ENCODE data around the gene ACAD11. TPM values are rescaled to one million over a fixed set of nuclear protein-coding genes. Genes with fewer than 3 reads are reported as not detected.

Gene ACAD11
- total and polyA plus RNA-seq, 9 of the 15 experiments (the other 6 are each of a cell fraction or from before 2014, with no cell fraction given) = 1.3 to 8.4 (median 4.0) TPM

DNA sequence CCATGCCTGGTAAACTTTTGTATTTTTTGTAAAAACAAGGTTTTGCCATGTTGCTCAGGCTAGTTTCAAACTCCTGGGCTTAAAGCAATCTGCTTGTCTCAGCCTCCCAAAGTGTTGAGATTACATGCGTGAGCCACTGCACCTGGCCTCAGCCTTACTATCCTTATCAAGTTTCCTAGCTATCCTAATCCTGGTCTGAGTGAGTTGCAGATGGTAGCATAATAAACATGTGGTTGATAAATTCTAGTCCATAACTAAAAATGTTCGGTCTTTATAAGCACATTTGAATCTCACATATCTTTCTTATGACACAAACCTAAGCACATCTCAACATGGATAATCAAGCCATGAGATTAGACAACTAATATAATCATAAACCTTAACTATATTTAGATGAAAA lies 44.1 kb upstream of the ACAD11 start:
- DNase-seq (ENCODE audit: extremely low read depth in 1 of 4, low spot score in 3 of 4) (no peak), FAIRE-seq (no peak), ATAC-seq (no peak)
- Histone ChIP-seq H3K4me2 (ENCODE audit: insufficient read depth, low read length) (no peak overlapping the region), H3K4me1 (replicated peaks in 1 of 2; ENCODE audit: control insufficient read depth in 2 of 2, insufficient read depth in 2 of 2, low read length in 2 of 2) (no peaks in the 10 kb centered on the region), H3K4me3 (no peak overlapping the region), H4K20me1 (replicated peaks; ENCODE audit: control insufficient read depth, insufficient read depth, low read length) (no peaks in the 10 kb centered on the region), H2AFZ (ENCODE audit: low read depth, low read length) (no peak overlapping the region), H3K36me3 (ENCODE audit: control insufficient read depth, insufficient read depth, low read length) (peaks cover 17% of the 10 kb centered on the region; the same call in 1 of the 3 replicates), H3K9me3 (replicated peaks; ENCODE audit: control insufficient read depth, insufficient read depth, low read depth, low read length) (no peaks in the 10 kb centered on the region), H3K27me3 (ENCODE audit: control insufficient read depth in 2 of 2, insufficient read depth in 2 of 2, low read length in 2 of 2) (no peaks in the 10 kb centered on the region), H3K9me1 (ENCODE audit: control insufficient read depth, insufficient read depth, low read length) (no peaks in the 10 kb centered on the region), H3K79me2 (ENCODE audit: control insufficient read depth, insufficient read depth, low read length) (no peaks in the 10 kb centered on the region), H3K27ac (ENCODE audit: extremely low read depth, low read depth, low read length) (no peak overlapping the region), H3K9ac (ENCODE audit: insufficient read depth in 1 of 2, low read depth in 2 of 2, low read length in 2 of 2) (no peak overlapping the region)
- ChIA-PET CTCF (ENCODE audit: low intra/inter-chr PET ratio) (no interaction called here), POLR2A (no interaction called here)
- in situ Hi-C loops (cut with MboI) = no loop called here
- 89% methylated on average over 2 of the region's 2 CpGs for WGBS (ENCODE audit: insufficient coverage, low coverage, missing lambda C conversion rate)
- no TSS peak for BruUV-seq (replicated peaks)
- intact Hi-C loops (cut with micrococcal nuclease) = no loop called here
- TF ChIP-seq BACH1 (tag; IDR thresholded peaks at IDR 0.05) (no peak), PCBP1 (IDR thresholded peaks at IDR 0.05; ENCODE audit: low read depth, low read length, poor library complexity, severe bottlenecking) (no peak), NRF1 (conservative IDR thresholded peaks at IDR 0.05 in 1 of 2, IDR thresholded peaks at IDR 0.05 in 1 of 2) (no peak), ZNF561 (CRISPR knock-in tag; conservative IDR thresholded peaks at IDR 0.05) (no peak), CHD1 (IDR thresholded peaks at IDR 0.05; ENCODE audit: low read length) (no peak), STAT5A (IDR thresholded peaks at IDR 0.05; ENCODE audit: borderline replicate concordance, low read length) (no peak), ZNF75A (CRISPR knock-in tag; IDR thresholded peaks at IDR 0.05) (no peak), CCNT2 (IDR thresholded peaks at IDR 0.05; ENCODE audit: borderline replicate concordance, extremely low read depth, insufficient read length, low read depth, low read length) (no peak), LARP7 (IDR thresholded peaks at IDR 0.05) (no peak), ZNF583 (CRISPR knock-in tag; IDR thresholded peaks at IDR 0.05) (no peak), SMARCE1 (IDR thresholded peaks at IDR 0.05) (no peak), POLR2B (IDR thresholded peaks at IDR 0.05; ENCODE audit: low read depth, partially characterized antibody) (no peak), ZBED1 (IDR thresholded peaks at IDR 0.05) (no peak), KDM5B (IDR thresholded peaks at IDR 0.05; ENCODE audit: insufficient replicate concordance, low read depth, low read length) (no peak)
- TF ChIP-seq, protein P1, sequence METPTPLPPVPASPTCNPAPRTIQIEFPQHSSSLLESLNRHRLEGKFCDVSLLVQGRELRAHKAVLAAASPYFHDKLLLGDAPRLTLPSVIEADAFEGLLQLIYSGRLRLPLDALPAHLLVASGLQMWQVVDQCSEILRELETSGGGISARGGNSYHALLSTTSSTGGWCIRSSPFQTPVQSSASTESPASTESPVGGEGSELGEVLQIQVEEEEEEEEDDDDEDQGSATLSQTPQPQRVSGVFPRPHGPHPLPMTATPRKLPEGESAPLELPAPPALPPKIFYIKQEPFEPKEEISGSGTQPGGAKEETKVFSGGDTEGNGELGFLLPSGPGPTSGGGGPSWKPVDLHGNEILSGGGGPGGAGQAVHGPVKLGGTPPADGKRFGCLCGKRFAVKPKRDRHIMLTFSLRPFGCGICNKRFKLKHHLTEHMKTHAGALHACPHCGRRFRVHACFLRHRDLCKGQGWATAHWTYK (CRISPR knock-in tag; IDR thresholded peaks at IDR 0.05) = no peak
- TF ChIP-seq, protein P2, sequence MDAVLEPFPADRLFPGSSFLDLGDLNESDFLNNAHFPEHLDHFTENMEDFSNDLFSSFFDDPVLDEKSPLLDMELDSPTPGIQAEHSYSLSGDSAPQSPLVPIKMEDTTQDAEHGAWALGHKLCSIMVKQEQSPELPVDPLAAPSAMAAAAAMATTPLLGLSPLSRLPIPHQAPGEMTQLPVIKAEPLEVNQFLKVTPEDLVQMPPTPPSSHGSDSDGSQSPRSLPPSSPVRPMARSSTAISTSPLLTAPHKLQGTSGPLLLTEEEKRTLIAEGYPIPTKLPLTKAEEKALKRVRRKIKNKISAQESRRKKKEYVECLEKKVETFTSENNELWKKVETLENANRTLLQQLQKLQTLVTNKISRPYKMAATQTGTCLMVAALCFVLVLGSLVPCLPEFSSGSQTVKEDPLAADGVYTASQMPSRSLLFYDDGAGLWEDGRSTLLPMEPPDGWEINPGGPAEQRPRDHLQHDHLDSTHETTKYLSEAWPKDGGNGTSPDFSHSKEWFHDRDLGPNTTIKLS (IDR thresholded peaks at IDR 0.05; ENCODE audit: borderline replicate concordance, low read depth) = no peak
- TF ChIP-seq, protein P3, sequence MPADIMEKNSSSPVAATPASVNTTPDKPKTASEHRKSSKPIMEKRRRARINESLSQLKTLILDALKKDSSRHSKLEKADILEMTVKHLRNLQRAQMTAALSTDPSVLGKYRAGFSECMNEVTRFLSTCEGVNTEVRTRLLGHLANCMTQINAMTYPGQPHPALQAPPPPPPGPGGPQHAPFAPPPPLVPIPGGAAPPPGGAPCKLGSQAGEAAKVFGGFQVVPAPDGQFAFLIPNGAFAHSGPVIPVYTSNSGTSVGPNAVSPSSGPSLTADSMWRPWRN (IDR thresholded peaks at IDR 0.05; ENCODE audit: low read depth) = no peak
- TF ChIP-seq, protein P4, sequence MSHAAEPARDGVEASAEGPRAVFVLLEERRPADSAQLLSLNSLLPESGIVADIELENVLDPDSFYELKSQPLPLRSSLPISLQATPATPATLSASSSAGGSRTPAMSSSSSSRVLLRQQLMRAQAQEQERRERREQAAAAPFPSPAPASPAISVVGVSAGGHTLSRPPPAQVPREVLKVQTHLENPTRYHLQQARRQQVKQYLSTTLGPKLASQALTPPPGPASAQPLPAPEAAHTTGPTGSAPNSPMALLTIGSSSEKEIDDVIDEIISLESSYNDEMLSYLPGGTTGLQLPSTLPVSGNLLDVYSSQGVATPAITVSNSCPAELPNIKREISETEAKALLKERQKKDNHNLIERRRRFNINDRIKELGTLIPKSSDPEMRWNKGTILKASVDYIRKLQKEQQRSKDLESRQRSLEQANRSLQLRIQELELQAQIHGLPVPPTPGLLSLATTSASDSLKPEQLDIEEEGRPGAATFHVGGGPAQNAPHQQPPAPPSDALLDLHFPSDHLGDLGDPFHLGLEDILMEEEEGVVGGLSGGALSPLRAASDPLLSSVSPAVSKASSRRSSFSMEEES (CRISPR knock-in tag; IDR thresholded peaks at IDR 0.05) = no peak
- TF ChIP-seq, protein P5, sequence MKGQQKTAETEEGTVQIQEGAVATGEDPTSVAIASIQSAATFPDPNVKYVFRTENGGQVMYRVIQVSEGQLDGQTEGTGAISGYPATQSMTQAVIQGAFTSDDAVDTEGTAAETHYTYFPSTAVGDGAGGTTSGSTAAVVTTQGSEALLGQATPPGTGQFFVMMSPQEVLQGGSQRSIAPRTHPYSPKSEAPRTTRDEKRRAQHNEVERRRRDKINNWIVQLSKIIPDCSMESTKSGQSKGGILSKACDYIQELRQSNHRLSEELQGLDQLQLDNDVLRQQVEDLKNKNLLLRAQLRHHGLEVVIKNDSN (CRISPR knock-in tag; IDR thresholded peaks at IDR 0.05) = no peak
